Stimulated activated CD4-positive, alpha-beta T cell treated with anti-CD3 and anti-CD28 coated beads, Interleukin-1b, Interleukin-23, amount 100 ng/mL, for 4 hours (primary cell): ENCODE measurements around the gene MGLL.
"Not testable (repeated sequence)": the region's sequence is repeated elsewhere in the genome, so short reads cannot be mapped to it uniquely, and the experiment has no call there.

Experiments used
- DNase-seq, 2 donors: peaks; one replicate each; pipeline ENCODE4 v3.0.0-alpha.2; 2020; ENCODE audit warnings: low read depth in 2 of 2

Gene MGLL

DNA sequence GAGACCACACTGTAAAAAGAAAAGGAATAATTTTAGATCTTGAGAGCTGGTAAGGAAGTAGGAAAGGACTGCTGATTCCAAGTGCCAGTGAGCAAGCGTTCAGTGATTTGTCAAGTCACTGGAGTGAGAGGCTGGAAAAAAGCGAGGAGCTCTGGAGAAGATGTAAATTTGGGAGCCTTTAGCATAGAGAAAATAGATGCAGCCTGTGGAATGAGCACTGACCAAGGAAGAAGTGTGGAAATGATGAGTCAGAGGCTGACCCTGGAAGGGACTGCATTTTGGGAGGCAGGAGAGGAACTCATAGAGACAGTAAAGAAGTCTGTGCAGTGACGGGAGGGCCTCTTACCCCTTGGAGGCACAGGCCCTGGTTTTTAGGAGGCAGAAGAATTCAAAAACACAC is 166.7 kb downstream of the MGLL start:
- DNase-seq = no peak

DNA sequence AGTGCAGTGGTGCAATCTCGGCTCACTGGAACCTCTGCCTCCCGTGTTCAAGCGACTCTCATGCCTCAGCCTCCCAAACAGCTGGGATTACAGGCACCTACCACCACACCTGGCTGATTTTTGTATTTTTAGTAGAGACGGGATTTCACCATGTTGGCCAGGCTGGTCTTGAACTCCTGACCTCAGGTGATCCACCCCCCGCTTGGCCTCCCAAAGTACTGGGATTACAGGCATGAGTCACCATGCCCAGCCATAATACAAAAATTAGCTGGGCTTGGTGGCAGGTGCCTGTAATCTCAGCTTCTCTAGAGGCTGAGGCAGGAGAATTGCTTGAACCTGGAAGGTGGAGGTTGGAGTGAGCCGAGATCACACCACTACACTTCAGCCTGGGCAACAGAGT is 167.3 kb downstream of the MGLL start:
- DNase-seq = not testable (repeated sequence)

DNA sequence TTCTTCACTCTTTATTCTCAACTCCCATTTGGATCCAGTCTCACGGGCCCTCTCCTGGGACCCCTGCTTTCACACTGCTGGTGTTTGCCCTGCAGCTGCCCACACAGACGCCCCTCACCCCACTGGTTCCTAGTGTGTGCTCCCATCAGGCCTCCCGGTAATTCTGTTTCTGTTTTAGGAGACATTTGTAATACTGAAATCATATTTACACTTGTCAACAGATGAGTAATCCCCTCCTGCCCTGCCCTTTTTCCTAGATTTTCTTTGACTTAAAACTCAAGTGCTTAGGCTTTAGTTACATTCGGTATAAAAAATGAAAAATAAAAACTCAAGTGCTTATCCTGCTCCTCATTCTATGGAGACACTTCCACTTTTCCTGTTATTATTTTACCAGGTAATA is 167.9 kb downstream of the MGLL start:
- no peak for DNase-seq

DNA sequence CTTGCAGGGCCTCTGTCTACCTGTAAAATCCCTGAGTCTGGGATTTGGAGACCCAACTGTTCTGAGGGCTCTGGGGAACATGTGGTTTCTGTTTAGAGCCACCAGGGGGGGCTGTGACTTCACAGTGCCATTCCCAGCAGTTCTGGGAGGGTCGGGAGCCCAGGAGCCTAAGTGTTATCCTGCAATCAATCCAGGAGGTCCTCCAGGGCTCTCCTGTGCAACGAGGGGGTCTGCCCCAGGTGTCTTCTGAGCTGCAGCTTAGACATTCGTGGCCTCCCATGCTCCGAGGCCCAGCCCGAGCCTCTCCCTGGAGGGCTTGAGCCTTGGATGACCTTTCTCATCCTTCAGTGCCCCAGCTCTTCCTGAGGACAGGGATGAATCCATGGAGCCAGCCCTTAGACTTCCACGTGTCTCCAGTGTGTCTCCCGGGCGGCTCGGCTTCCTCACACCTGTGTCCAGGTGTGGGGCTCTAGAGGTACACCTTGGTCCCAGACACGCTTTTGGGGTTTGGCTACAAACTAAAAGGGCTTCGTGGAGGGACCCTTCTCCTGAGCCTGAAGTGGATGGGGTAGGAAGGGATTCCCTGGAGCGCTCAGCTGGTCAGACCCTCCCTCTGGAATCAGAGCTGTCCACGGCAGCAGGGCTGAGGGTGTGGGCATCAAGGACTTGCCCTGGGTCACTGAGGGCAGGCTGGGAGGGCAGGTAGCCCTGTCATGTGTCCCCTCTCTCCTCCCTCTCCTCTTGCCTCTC is 169.9 kb downstream of the MGLL start:
- peak in 1 of 2 donors; percentile 25 for DNase-seq

DNA sequence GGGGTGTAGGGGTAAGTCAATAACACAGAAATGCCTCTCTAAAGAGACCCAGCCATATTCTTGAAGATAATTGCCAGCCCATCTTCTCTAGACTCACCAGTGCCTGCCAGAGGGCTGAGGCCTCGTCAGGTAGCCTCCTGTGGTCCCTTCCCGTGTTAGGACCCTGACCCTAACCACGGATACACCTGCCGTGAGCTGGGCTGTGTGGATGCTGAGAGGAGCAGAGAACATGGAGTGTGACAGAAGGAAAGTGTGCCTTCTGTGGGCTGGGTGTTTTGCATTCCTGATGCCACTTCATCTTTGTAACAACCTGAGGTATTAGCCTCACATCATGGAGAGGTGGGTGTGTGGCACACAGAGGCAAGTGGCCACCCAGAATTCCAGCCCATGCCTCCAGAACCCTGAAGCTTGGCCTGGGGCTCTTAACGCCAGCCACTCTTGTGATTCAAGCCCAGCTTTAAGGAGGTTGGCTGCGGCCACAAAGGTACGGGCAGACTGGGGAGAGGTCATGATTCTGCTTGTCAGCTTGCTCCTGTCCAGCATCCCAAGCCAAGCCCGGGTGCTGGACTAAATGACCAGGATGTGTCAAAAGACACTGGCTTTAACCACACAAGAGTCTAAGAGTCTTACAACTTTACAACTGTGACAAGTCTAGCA is 170.7 kb downstream of the MGLL start:
- DNase-seq = no peak

DNA sequence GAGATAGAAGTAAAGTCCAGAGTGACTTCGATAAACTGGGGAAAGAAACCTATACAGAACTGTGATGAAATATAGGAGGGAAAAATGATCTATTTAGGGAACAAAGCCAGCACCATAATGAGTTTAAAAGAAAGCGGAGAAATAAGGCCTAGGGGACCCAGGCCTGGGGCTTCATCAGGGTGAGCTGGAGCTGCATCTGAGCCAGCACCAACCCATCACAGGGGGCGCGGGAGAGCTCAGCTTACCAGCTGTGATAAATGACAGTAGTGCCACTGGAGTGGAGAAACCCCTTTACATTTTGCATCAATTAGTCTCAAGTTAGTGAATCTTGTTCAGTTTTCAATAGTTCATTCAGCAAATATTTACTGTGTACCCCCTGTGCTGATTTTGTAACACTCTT is 172.1 kb downstream of the MGLL start:
- DNase-seq = no peak

DNA sequence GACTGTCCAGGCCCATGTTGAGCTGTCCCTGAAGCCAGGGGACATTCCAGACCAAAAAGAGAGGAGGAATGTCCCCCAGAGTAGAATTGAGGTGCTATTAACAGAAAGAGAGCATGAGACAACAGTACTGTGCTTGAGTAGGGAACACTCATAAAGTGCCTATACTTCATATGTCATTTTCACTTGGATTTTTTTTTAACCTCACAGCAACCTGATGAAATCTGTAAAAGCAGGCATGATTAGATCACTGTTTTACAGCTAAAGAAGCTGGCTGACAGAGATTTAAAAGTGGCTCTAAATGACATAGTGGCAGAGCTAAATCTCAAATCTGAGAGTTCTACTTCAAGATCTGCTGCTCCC is 174.5 kb downstream of the MGLL start:
- DNase-seq = no peak

DNA sequence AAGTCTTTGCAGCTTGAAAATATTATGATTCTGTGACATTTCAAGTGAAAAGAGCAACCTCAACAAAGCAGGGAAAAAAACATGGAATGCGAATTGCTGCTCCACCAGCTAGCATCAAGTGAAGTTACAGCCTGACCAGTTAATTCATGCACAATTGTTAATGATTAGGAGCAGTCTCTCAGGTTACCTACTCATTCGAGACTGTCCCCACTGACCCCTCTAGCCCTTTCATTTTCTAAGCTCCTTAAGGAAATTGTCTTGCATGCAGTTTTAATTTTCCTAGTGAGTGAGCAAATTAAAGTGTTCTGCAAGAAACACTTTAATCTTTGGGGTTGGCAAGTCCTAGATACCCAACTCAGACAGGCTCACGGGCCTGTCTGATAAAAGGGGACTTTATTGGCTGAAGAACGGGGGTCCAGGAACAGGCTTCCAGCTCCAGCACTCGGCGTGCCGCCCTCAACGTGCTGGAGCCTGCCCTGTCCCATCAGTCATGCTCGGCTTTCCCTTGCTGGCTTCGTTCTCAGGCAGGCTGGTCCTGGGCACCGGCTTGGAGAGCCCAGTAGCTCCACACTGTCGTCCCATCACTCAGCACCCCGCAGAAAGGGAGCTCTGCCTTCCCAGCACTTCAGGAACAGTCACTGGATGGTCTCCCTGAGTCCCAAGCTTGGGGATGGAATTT is 175.0 kb downstream of the MGLL start:
- DNase-seq = no peak

DNA sequence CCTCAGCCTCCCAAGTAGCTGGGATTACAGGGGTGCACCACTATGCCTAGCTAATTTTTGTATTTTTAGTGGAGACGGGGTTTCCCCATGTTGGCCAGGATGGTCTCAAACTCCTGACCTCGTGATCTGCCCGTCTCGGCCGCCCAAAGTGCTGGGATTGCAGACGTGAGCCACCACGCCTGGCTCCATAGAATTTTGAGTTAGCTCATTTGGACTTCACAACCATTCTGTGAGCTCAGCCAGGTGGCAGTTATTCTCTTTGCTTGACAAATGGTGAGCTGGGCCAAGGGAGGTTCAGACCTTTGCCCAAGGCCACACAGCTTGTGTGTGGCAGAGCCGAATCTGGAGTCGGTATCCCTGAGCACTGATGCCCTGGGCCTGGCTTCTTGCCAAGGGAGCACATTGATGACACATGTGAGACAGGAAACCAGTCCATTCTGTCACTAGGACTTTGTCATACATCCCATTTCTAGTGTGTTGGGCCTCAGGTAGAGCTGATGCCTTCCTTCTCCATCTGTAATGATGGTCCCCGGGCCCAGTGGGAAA is 175.7 kb downstream of the MGLL start:
- no peak for DNase-seq

DNA sequence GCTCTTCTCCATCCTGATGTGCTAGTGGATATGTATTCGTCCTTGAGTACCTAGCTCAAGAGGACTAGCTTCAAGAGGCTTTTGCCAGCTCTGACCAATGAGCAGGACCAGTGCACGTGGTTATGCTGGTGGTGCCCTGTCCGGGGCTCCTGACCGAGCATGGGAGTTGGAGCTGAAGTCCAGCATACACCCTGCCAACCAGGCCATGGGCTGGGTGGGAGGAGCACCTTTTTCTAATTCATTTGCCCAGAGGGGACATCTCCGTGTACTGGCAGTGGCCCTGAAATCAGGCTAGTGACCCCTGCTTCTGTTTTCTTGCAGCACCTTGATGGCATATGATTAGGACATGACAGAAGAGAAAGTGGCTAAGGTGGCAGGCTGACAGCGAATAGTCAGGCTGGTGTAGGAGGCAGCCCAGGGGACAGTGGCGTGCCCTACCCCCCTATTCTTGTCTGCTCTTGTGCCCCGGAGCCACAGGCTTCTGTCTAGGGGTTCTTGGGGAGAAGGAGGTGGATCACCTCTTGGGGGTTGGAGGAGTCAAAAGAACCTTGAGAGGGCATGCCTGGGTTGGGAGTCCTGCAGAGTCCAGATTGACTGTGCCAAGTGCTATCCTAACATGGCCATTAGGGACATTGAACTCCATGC is 176.8 kb downstream of the MGLL start:
- DNase-seq = no peak

DNA sequence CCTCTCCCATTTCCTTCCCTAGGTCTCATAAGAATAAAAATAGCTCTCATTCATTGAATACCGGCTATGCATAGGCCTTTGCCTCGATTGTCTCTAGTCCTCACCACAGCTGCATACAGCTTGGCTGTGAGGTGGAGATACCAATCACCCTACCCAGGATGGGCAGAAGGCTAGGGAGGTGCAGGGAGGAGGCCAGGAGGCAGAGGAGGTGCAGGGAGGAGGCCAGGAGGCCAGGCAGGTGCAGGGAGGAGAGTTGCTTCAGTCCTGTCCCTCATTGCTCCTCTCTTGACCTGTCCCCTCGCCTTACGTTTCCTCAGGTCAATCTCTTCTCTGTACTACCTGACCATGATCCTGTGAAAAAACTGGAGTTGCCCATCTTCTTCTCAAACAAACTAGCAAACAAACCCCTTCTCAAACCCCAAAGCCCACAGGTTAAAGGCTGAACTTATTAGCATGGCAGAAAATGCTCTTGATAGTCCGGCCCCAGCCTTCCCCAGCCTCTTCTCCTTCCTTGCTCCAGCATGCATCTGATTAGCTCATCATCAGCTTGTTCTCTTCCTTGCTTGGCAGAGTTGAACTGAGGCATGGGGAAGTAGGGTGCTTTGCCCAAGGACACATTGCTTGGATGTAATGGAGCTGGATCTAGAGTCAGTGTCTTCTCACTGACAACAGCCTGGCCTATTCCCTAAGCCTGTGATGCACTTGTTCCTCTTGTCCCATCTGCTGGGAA is 177.5 kb downstream of the MGLL start:
- no peak for DNase-seq

DNA sequence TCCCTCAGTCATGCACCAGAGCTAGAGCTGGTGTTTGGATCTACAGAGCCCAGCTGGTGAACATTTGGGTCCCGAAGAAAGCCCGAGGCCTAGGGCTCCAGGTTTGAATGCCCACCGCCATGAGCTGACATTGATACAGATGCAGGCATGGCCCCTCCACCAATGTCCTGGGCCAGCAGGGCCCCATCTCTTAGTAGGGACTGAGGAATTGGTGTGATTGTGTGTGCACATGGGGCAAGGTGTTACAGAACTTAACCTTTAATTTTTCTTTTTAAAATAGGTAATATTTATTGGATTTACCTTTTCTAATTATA is 182.3 kb downstream of the MGLL start:
- no peak for DNase-seq

DNA sequence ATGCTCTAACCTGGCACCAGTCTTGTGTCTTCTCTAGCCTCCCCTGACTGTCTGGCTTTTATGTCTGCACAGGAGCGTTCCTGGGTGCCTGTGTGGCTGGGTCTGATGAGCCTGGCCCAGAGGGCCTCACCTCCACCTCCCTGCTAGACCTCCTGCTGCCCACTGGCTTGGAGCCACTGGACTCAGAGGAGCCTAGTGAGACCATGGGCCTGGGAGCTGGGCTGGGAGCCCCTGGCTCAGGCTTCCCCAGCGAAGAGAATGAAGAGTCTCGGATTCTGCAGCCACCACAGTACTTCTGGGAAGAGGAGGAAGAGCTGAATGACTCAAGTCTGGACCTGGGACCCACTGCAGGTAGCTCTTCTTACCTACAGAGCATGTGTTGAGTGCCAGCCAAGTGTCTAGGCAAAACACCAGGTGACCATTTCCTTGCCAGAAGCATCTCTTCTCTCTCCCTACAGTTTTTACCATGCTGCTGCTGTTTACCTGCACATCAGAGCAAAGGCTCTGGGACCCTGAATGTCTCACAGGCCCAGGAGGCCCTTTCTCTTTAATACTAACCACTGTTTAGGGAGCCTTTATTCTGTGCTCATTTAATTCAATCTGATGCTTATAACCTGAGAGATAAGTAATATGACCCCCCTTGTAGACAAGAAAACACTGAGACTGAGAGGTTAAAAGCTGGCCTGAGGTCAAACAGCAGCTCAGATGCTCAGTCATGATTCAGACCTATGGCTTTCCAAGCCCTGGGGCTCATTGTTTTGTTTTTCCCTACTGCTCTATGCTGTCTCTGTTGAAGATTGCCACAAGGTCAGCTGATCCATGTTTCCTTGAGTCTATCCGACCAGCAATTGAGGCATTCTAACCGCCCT is 182.9 kb downstream of the MGLL start:
- no peak for DNase-seq
